Measurements from ENCODE around the gene GOLGA1.
"Not testable (repeated sequence)": the region's sequence is repeated elsewhere in the genome, so short reads cannot be mapped to it uniquely, and the experiment has no call there.

The GOLGA1 gene

DNA sequence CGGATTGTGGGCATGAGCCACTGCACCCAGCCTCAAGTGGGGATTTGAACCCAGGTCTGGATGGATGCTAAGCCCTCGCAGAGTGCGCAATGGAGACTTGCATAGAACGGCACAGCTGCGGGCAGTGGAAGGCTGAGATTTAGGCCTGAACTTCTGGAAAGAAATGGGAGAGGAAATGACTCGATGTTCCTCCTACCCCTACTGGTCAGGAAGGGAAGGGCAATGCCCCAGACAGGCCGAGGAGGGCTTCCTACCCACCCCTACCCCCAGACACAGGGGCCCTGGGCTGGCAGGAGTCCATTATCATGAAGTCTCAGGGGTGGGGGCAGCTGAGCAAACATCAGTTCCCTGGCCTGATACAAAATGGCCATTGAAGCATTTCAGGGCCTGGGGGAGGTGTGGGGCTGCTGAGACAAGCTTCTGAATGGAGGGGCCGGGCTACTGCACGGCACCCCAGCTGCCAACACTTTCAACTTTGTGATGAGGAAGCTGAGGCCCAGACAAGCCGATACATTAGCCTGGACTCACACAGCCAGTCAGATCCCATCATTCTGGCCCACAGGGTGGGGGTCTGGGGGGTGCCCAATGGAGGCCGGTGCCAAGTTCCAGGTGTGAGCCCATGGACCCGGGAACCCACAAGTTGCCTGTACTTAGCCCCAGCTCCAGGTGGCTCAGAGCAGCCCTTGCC lies 101.1 kb downstream of the GOLGA1 start:
- no peak overlapping the region for H3K27ac ChIP-seq (ENCODE audit: low read depth, low read length)
- no peak overlapping the region for H3K4me3 ChIP-seq (ENCODE audit: low read depth in 1 of 2, low read length in 2 of 2)
- H3K36me3 ChIP-seq (ENCODE audit: control insufficient read depth in 1 of 2, insufficient read depth in 2 of 2, low read length in 2 of 2), result no peaks in the 10 kb centered on the region
- no peak overlapping the region for H3K9ac ChIP-seq (ENCODE audit: low read depth in 1 of 2, low read length in 2 of 2)
- no peaks in the 10 kb centered on the region for H3K9me3 ChIP-seq (ENCODE audit: control insufficient read depth in 1 of 2, low read length in 2 of 2)
- peaks cover 9 to 13% of the 10 kb centered on the region in 2 donors for H3K4me1 ChIP-seq (ENCODE audit: control insufficient read depth in 1 of 2, insufficient read depth in 2 of 2, low read length in 2 of 2)
- H3K27me3 ChIP-seq (ENCODE audit: control insufficient read depth in 1 of 2, insufficient read depth in 2 of 2, low read length in 2 of 2), result no peaks in the 10 kb centered on the region

DNA sequence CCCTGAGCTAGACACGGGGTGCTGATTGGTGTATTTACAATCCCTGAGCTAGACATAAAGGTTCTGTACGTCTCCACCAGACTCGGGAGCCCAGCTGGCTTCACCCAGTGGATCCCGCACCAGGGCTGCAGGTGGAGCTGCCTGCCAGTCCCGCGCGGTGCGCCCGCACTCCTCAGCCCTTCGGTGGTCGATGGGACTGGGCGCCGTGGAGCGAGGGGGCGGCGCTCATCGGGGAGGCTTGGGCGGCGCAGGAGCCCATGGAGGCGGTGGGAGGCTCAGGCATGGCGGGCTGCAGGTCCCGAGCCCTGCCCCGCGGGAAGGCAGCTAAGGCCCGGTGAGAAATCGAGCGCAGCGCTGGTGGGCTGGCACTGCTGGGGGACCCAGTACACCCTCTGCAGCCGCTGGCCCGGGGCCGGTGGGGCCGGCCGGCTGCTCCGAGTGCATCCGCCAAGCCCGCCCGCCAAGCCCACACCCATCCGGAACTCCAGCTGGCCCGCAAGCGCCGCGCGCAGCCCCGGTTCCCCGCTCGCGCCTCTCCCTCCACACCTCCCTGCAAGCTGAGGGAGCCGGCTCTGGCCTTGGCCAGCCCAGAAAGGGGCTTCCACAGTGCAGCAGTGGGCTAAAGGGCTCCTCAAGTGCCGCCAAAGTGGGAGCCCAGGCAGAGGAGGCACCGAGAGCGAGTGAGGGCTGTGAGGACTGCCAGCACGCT lies 102.2 kb downstream of the GOLGA1 start:
- not testable (repeated sequence) for H3K4me3 ChIP-seq (ENCODE audit: low read depth in 1 of 2, low read length in 2 of 2); H3K36me3 ChIP-seq (ENCODE audit: control insufficient read depth in 1 of 2, insufficient read depth in 2 of 2, low read length in 2 of 2); H3K9ac ChIP-seq (ENCODE audit: low read depth in 1 of 2, low read length in 2 of 2); H3K27me3 ChIP-seq (ENCODE audit: control insufficient read depth in 1 of 2, insufficient read depth in 2 of 2, low read length in 2 of 2); H3K27ac ChIP-seq (ENCODE audit: low read depth, low read length); H3K9me3 ChIP-seq (ENCODE audit: control insufficient read depth in 1 of 2, low read length in 2 of 2)
- peaks cover 14 to 18% of the 10 kb centered on the region in 2 donors for H3K4me1 ChIP-seq (ENCODE audit: control insufficient read depth in 1 of 2, insufficient read depth in 2 of 2, low read length in 2 of 2)

GRCh38 chr9:124838132-124838531 lies 102.8 kb downstream of the GOLGA1 start:
- not testable (repeated sequence) for H3K27me3 ChIP-seq (ENCODE audit: control insufficient read depth in 1 of 2, insufficient read depth in 2 of 2, low read length in 2 of 2); H3K9ac ChIP-seq (ENCODE audit: low read depth in 1 of 2, low read length in 2 of 2); H3K4me3 ChIP-seq (ENCODE audit: low read depth in 1 of 2, low read length in 2 of 2); H3K9me3 ChIP-seq (ENCODE audit: control insufficient read depth in 1 of 2, low read length in 2 of 2); H3K27ac ChIP-seq (ENCODE audit: low read depth, low read length); H3K36me3 ChIP-seq (ENCODE audit: control insufficient read depth in 1 of 2, insufficient read depth in 2 of 2, low read length in 2 of 2)
- peaks cover 14 to 18% of the 10 kb centered on the region in 2 donors for H3K4me1 ChIP-seq (ENCODE audit: control insufficient read depth in 1 of 2, insufficient read depth in 2 of 2, low read length in 2 of 2)

- H3K9me3 ChIP-seq (ENCODE audit: control insufficient read depth in 1 of 2, low read length in 2 of 2), result no peaks in the 10 kb centered on the region
- no peaks in the 10 kb centered on the region for H3K27me3 ChIP-seq (ENCODE audit: control insufficient read depth in 1 of 2, insufficient read depth in 2 of 2, low read length in 2 of 2)
- peaks cover 14 to 20% of the 10 kb centered on the region in 2 donors for H3K4me1 ChIP-seq (ENCODE audit: control insufficient read depth in 1 of 2, insufficient read depth in 2 of 2, low read length in 2 of 2)
- H3K27ac ChIP-seq (ENCODE audit: low read depth, low read length), result no peak overlapping the region
- H3K36me3 ChIP-seq (ENCODE audit: control insufficient read depth in 1 of 2, insufficient read depth in 2 of 2, low read length in 2 of 2), result no peaks in the 10 kb centered on the region
- no peak overlapping the region for H3K4me3 ChIP-seq (ENCODE audit: low read depth in 1 of 2, low read length in 2 of 2)
- no peak overlapping the region for H3K9ac ChIP-seq (ENCODE audit: low read depth in 1 of 2, low read length in 2 of 2)
Observed at GRCh38 chr9:124835026-124835557, 105.8 kb downstream of the GOLGA1 start.

GRCh38 chr9:124834591-124834990 lies 106.3 kb downstream of the GOLGA1 start:
- no peaks in the 10 kb centered on the region for H3K27me3 ChIP-seq (ENCODE audit: control insufficient read depth in 1 of 2, insufficient read depth in 2 of 2, low read length in 2 of 2)
- H3K4me1 ChIP-seq (ENCODE audit: control insufficient read depth in 1 of 2, insufficient read depth in 2 of 2, low read length in 2 of 2), result peaks cover 14 to 19% of the 10 kb centered on the region in 2 donors
- H3K27ac ChIP-seq (ENCODE audit: low read depth, low read length), result no peak overlapping the region
- H3K9me3 ChIP-seq (ENCODE audit: control insufficient read depth in 1 of 2, low read length in 2 of 2), result no peaks in the 10 kb centered on the region
- H3K9ac ChIP-seq (ENCODE audit: low read depth in 1 of 2, low read length in 2 of 2), result no peak overlapping the region
- no peaks in the 10 kb centered on the region for H3K36me3 ChIP-seq (ENCODE audit: control insufficient read depth in 1 of 2, insufficient read depth in 2 of 2, low read length in 2 of 2)
- no peak overlapping the region for H3K4me3 ChIP-seq (ENCODE audit: low read depth in 1 of 2, low read length in 2 of 2)

DNA sequence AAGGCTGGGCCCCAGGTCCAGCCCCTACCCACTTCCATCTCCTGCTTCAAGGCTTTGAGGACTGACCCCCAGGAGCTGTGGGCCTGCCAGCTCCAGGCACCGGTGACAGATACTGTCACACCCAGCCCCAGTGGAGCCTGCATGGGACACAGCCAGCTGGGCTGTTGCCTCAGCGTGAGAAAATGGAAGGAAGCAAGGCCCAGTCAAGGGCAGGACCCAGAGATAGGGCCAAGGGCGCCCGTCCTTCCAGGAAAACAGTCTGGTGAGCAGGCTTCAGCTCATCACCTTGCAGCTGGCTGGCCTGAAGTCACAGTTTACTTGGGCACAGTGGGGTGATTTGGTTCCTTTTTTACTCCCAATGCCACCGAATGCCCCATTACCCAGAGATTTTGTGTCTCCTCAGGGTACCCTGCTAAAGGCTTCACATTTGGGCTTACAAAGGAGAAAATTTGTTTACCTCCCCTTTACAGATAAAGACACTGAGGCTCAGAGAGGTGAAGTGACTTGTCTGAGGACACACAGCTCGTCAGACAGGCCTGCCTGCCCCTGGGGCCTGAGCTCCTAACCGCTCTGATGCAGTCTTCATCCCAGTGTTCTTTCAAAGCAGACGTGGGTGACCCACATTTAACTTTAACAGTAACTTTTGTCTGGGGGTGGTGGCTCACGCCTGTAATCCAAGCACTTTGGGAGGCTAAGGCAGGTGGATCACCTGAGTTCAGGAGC lies 109.1 kb downstream of the GOLGA1 start:
- no peaks in the 10 kb centered on the region for H3K27me3 ChIP-seq (ENCODE audit: control insufficient read depth in 1 of 2, insufficient read depth in 2 of 2, low read length in 2 of 2)
- H3K36me3 ChIP-seq (ENCODE audit: control insufficient read depth in 1 of 2, insufficient read depth in 2 of 2, low read length in 2 of 2), result no peaks in the 10 kb centered on the region
- peaks cover 14 to 19% of the 10 kb centered on the region in 2 donors for H3K4me1 ChIP-seq (ENCODE audit: control insufficient read depth in 1 of 2, insufficient read depth in 2 of 2, low read length in 2 of 2)
- no peaks in the 10 kb centered on the region for H3K9me3 ChIP-seq (ENCODE audit: control insufficient read depth in 1 of 2, low read length in 2 of 2)
- H3K4me3 ChIP-seq (ENCODE audit: low read depth in 1 of 2, low read length in 2 of 2), result no peak overlapping the region
- H3K9ac ChIP-seq (ENCODE audit: low read depth in 1 of 2, low read length in 2 of 2), result no peak overlapping the region
- no peak overlapping the region for H3K27ac ChIP-seq (ENCODE audit: low read depth, low read length)

GRCh38 chr9:124830593-124830992 lies 110.3 kb downstream of the GOLGA1 start:
- Histone ChIP-seq H3K4me3 (ENCODE audit: low read depth in 1 of 2, low read length in 2 of 2) (no peak overlapping the region), H3K27ac (ENCODE audit: low read depth, low read length) (no peak overlapping the region), H3K9me3 (ENCODE audit: control insufficient read depth in 1 of 2, low read length in 2 of 2) (no peaks in the 10 kb centered on the region), H3K36me3 (ENCODE audit: control insufficient read depth in 1 of 2, insufficient read depth in 2 of 2, low read length in 2 of 2) (no peaks in the 10 kb centered on the region), H3K27me3 (ENCODE audit: control insufficient read depth in 1 of 2, insufficient read depth in 2 of 2, low read length in 2 of 2) (no peaks in the 10 kb centered on the region), H3K9ac (ENCODE audit: low read depth in 1 of 2, low read length in 2 of 2) (no peak overlapping the region), H3K4me1 (ENCODE audit: control insufficient read depth in 1 of 2, insufficient read depth in 2 of 2, low read length in 2 of 2) (peaks cover 13 to 19% of the 10 kb centered on the region in 2 donors)

DNA sequence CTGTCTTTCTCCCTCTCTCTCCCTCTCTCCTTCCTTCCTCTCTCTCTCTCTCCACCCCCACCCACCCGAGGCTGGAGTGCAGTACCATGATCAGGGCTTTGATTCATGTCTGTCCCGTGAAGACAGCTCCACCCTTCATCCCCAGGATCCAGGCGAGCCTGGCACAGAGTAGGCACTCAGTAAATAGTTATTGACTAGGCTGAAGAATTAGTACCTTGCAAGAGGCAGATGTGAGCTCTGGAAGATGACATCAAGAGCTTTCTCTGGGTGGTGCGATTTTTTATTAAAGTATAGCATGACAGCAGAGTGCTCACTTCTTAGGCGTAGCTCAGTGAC lies 111.6 kb downstream of the GOLGA1 start:
- Histone ChIP-seq H3K36me3 (ENCODE audit: control insufficient read depth in 1 of 2, insufficient read depth in 2 of 2, low read length in 2 of 2) (no peaks in the 10 kb centered on the region), H3K27ac (ENCODE audit: low read depth, low read length) (no peak overlapping the region), H3K9ac (ENCODE audit: low read depth in 1 of 2, low read length in 2 of 2) (no peak overlapping the region), H3K4me3 (ENCODE audit: low read depth in 1 of 2, low read length in 2 of 2) (no peak overlapping the region), H3K9me3 (ENCODE audit: control insufficient read depth in 1 of 2, low read length in 2 of 2) (no peaks in the 10 kb centered on the region), H3K4me1 (ENCODE audit: control insufficient read depth in 1 of 2, insufficient read depth in 2 of 2, low read length in 2 of 2) (peaks cover under 1 to 6% of the 10 kb centered on the region in 2 donors), H3K27me3 (ENCODE audit: control insufficient read depth in 1 of 2, insufficient read depth in 2 of 2, low read length in 2 of 2) (no peaks in the 10 kb centered on the region)

DNA sequence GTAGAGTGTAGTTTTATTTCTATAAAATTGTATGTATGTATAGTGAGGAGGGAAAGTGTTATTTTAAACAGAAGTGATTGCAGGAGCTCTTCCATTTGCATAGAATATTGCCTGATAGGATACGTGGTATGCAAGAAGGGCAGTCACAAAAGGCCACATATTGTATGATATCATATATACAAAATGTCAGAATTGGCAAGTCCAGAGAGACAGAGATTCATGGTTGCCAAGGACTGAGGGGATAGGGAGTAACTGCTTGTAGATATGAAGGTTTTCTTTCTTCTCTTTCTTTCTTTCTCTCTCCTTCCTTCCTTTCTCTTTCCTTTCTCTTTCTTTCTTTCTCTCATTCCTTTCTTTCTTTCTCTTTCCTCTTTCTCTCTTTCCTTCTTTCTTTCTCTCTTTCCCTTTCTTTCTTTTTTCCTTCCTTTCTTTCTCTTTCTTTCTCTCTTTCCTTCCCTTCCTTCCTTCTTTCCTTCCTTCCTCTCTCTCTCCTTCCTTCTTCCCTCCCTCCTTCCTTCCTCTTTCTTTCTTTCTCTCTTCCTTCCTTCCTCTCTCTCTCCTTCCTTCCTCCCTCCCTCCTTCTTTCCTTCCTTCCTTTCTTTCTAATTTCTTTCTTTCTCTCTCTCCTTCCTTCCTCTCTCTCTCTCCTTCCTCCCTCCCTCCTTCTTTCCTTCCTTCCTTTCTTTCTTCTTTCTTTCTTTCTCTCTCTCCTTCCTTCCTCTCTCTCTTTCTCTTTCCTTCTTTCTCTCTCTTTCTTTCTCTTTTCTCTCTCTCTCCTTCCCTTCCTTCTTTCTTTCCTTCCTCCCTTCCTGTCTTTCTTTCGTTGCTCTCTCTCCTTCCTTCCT lies 112.2 kb downstream of the GOLGA1 start:
- H3K27ac ChIP-seq (ENCODE audit: low read depth, low read length), result no peak overlapping the region
- no peak overlapping the region for H3K9ac ChIP-seq (ENCODE audit: low read depth in 1 of 2, low read length in 2 of 2)
- H3K36me3 ChIP-seq (ENCODE audit: control insufficient read depth in 1 of 2, insufficient read depth in 2 of 2, low read length in 2 of 2), result no peaks in the 10 kb centered on the region

More for the DNA sequence above, 112.2 kb downstream of the GOLGA1 start:
- no peak overlapping the region for H3K4me3 ChIP-seq (ENCODE audit: low read depth in 1 of 2, low read length in 2 of 2)
- peaks cover 0 to 5% of the 10 kb centered on the region in 2 donors for H3K4me1 ChIP-seq (ENCODE audit: control insufficient read depth in 1 of 2, insufficient read depth in 2 of 2, low read length in 2 of 2)
- H3K27me3 ChIP-seq (ENCODE audit: control insufficient read depth in 1 of 2, insufficient read depth in 2 of 2, low read length in 2 of 2), result no peaks in the 10 kb centered on the region
- H3K9me3 ChIP-seq (ENCODE audit: control insufficient read depth in 1 of 2, low read length in 2 of 2), result no peaks in the 10 kb centered on the region
